Measurements from ENCODE around the gene IDH3G.

GRCh38 chrX:153741446-153741845, 52.7 kb downstream of the IDH3G start:
- TF ChIP-seq CREB1 (IDR thresholded peaks at IDR 0.05; ENCODE audit: low read depth) (no peak), NFIC (IDR thresholded peaks at IDR 0.05) (no peak), MAX (IDR thresholded peaks at IDR 0.05) (no peak), TCF12 (IDR thresholded peaks at IDR 0.05; ENCODE audit: low read depth) (no peak), EP300 (IDR thresholded peaks at IDR 0.05; ENCODE audit: borderline replicate concordance) (no peak), REST (IDR thresholded peaks at IDR 0.05; ENCODE audit: low read depth) (no peak), TAF1 (IDR thresholded peaks at IDR 0.05; ENCODE audit: low read depth) (no peak)

Measured in Ishikawa (cell line).